ENCODE data around the gene USP15.
A peak's percentile ranks its signal among the peaks of the same experiment; 100 is the strongest.
"Not testable (repeated sequence)": the region's sequence is repeated elsewhere in the genome, so short reads cannot be mapped to it uniquely, and the experiment has no call there.

Gene USP15

DNA sequence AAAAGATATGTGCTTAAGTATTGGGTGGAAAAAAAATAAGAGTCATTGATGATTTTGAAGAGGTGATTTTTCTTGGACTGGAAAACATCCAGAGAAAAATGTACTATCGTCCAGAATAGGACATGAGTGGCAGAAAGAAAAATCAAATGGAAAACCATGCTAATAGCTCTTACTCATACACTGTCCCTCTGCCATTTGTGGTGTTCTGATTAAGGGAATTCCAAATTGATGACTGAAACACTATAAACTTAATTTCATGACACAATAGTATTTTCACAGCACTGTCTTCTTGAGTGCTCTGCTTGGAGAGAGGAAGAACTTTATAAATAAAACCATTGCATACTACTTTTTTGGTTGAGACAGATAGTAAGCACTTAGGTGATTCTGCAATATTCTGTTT, 72.4 kb downstream of the USP15 start:
- peaks cover 35% of the 10 kb centered on the region for H3K36me3 ChIP-seq
- H3K9me3 ChIP-seq: no peaks in the 10 kb centered on the region
- peaks cover 39 to 44% of the 10 kb centered on the region in 2 experiments for H3K4me1 ChIP-seq (ENCODE audit: control insufficient read depth in 1 of 2, insufficient read depth in 1 of 2, low read depth in 1 of 2, low read length in 1 of 2)
- TF ChIP-seq, protein P1, sequence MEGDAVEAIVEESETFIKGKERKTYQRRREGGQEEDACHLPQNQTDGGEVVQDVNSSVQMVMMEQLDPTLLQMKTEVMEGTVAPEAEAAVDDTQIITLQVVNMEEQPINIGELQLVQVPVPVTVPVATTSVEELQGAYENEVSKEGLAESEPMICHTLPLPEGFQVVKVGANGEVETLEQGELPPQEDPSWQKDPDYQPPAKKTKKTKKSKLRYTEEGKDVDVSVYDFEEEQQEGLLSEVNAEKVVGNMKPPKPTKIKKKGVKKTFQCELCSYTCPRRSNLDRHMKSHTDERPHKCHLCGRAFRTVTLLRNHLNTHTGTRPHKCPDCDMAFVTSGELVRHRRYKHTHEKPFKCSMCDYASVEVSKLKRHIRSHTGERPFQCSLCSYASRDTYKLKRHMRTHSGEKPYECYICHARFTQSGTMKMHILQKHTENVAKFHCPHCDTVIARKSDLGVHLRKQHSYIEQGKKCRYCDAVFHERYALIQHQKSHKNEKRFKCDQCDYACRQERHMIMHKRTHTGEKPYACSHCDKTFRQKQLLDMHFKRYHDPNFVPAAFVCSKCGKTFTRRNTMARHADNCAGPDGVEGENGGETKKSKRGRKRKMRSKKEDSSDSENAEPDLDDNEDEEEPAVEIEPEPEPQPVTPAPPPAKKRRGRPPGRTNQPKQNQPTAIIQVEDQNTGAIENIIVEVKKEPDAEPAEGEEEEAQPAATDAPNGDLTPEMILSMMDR (IDR thresholded peaks at IDR 0.05): no peak
- no peak overlapping the region for H3K4me3 ChIP-seq (ENCODE audit: low read depth in 1 of 2, low read length in 1 of 2)
- no peaks in the 10 kb centered on the region for H3K27me3 ChIP-seq
- no peak overlapping the region for H3K27ac ChIP-seq

DNA sequence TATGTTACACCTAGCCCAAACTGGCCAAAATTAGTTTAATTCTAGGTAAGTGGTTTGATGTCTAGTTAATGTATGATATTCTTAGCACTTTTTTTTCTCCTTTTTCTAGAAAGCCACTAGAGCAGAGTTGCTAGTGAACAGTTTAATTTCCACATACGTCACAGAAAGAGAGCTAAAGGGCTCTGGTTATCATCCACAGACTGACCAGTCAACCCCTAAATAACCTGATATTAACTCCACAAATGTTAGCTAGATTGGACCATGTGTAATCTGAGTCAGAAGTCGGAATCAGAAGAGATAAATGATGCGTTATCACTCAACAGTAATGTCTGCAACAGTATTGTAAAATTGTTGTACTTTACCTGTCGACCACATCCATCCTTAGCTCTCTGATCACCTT, 74.9 kb downstream of the USP15 start:
- no peaks in the 10 kb centered on the region for H3K27me3 ChIP-seq
- TF ChIP-seq, protein P1 (IDR thresholded peaks at IDR 0.05): no peak
- no peak overlapping the region for H3K4me3 ChIP-seq (ENCODE audit: low read depth in 1 of 2, low read length in 1 of 2)
- H3K27ac ChIP-seq: peak overlapping the region; percentile 71
- H3K9me3 ChIP-seq: no peaks in the 10 kb centered on the region
- peaks cover 27 to 31% of the 10 kb centered on the region in 2 experiments for H3K4me1 ChIP-seq (ENCODE audit: control insufficient read depth in 1 of 2, insufficient read depth in 1 of 2, low read depth in 1 of 2, low read length in 1 of 2)
- peaks cover 32% of the 10 kb centered on the region for H3K36me3 ChIP-seq

DNA sequence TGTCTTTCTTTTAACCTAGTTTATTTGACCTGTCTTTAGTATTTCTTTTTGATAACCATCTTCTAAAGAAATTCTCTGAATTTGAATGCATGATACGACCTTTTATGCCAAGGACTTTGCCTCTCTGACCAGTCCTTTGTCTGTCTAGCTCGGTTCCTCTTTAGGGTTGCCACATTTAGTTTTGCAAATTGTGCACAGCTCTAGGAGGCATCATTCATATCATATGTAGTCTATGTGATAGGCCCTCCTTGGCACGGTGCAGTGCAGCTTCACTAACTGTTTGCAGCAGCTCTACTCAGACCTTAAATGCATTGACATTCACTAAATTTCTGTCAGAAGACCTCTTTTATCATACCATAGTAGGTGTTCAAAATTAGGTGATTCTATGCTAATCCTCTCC, 75.6 kb downstream of the USP15 start:
- Histone ChIP-seq H3K4me1 (ENCODE audit: control insufficient read depth in 1 of 2, insufficient read depth in 1 of 2, low read depth in 1 of 2, low read length in 1 of 2) (peaks cover 27 to 31% of the 10 kb centered on the region in 2 experiments), H3K4me3 (ENCODE audit: low read depth in 1 of 2, low read length in 1 of 2) (no peak overlapping the region), H3K9me3 (no peaks in the 10 kb centered on the region), H3K27ac (peak overlapping the region; percentile 71), H3K36me3 (peaks cover 32% of the 10 kb centered on the region), H3K27me3 (no peaks in the 10 kb centered on the region)
- TF ChIP-seq, protein P1 (IDR thresholded peaks at IDR 0.05): no peak

DNA sequence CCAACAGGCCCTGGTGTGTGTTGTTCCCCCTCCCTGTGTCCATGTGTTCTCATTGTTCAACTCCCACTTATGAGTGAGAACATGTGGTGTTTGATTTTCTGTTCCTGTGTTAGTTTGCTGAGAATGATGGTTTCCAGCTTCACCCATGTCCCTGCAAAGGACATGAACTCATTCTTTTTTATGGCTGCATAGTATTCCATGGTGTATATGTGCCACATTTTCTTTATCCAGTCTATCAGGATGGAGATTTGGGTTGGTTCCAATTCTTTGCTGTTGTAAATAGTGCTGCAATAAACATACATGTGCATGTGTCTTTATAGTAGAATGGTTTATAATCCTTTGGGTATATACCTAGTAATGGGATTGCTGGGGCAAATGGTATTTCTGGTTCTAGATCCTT, 77.4 kb downstream of the USP15 start:
- H3K9me3 ChIP-seq; H3K27ac ChIP-seq; H3K4me3 ChIP-seq (ENCODE audit: low read depth in 1 of 2, low read length in 1 of 2); H3K27me3 ChIP-seq: not testable (repeated sequence)
- Histone ChIP-seq H3K36me3 (peaks cover 33% of the 10 kb centered on the region), H3K4me1 (ENCODE audit: control insufficient read depth in 1 of 2, insufficient read depth in 1 of 2, low read depth in 1 of 2, low read length in 1 of 2) (peaks cover 27 to 31% of the 10 kb centered on the region in 2 experiments)

DNA sequence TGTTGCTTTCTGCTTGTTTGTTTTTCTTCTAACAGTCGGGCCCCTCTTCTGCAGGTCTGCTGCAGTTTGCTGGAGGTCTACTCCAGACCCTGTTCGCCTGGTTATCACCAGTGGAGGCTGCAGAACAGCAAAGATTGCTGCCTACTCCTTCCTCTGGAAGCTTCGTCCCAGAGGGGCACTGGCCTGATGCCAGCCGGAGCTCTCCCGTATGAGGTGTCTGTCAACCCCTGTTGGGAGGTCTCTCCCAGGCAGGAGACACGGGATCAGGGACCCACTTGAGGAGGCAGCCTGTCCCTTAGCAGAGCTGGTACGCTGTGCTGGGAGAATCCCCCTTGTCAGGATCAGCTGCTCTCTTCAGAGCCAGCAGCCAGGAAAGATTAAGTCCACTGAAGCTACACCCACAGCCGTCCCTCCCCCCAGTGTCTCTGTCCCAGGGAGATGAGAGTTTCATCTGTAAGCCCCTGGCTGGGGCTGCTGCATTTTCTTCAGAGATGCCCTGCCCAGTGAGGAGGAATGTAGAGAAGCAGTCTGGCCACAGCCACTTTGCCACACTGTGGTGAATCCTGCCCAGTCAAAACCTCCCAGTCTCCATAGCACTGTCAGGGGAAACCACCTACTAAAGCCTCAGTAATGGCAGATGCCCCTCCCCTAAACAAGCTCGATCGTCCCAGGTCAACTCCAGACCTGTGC, 82.6 kb downstream of the USP15 start:
- H3K27ac ChIP-seq; H3K4me1 ChIP-seq (ENCODE audit: control insufficient read depth in 1 of 2, insufficient read depth in 1 of 2, low read depth in 1 of 2, low read length in 1 of 2): not testable (repeated sequence)

DNA sequence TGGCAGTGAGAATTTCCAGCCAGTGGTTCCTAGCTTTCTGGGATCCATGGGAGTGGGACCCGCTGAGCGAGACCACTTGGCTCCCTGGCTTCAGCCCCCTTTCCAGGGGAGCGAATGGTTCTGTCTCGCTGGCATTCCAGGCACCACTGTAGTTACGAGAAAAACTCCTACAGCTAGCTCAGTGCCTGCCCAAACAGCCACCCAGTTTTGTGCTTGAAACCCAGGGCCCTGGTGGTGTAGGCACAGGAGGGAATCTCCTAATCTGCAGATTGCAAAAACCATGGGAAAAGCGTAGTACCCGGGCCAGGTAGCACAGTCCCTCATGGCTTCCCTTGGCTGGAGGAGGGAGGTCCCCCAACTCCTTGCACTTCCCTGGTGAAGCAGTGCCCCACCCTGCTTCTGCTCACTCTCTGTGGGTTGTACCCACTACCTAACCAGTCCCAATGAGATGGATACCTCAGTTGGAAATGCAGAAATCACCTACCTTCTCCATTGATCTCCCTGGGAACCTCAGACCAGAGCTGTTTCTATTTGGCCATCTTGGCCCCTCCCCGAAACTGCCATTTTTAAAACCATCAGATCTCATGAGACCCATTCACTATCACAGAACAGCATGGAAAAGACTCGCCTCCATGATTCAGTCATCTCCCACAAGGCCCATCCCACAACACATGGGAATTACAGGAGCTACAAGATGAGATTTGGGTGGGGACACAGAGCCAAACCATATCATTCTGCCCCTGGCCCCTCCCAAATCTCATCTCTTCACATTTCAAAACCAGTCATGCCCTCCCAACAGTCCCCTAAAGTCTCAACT, 83.3 kb downstream of the USP15 start:
- H3K36me3 ChIP-seq: peaks cover 30% of the 10 kb centered on the region
- not testable (repeated sequence) for H3K27me3 ChIP-seq; H3K27ac ChIP-seq; H3K9me3 ChIP-seq; H3K4me3 ChIP-seq (ENCODE audit: low read depth in 1 of 2, low read length in 1 of 2); H3K4me1 ChIP-seq (ENCODE audit: control insufficient read depth in 1 of 2, insufficient read depth in 1 of 2, low read depth in 1 of 2, low read length in 1 of 2)

More for the DNA sequence above, 82.6 kb downstream of the USP15 start:
- not testable (repeated sequence) for H3K9me3 ChIP-seq; H3K27me3 ChIP-seq; H3K4me3 ChIP-seq (ENCODE audit: low read depth in 1 of 2, low read length in 1 of 2)
- peaks cover 32% of the 10 kb centered on the region for H3K36me3 ChIP-seq

DNA sequence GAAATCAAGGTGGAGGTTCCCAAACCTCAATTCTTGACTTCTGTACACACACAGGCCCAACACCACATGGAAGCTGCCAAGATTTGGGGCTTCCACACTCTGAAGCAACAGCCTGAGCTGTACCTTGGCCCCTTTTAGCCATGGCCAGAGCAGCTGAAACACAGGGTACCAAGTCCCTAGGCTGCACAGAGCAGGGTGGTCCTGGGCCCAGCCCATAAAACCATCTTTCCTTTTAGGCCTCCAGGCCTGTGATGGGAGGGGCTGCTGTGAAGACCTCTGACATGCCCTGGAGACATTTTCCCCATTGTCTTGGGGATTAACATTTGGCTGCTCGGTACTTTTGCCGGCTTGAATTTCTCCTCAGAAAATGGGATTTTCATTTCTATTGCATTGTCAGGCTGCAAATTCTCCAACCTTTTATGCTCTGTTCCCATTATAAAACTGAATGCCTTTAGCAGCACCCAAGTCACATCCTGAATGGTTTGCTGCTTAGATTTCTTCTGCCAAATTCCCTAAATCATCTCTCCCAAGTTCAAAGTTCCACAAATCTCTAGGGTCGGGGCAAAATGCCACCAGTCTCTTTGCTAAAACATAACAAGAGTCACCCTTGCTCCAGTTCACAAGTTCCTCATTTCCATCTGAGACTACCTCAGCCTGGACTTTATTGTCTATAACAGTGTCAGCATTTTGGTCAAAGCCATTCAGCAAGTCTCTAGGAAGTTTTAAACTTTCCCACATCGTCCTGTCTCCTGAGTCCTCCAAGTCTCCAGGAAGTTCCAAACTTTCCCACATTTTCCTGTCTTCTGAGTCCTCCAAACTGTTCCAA, 84.7 kb downstream of the USP15 start:
- not testable (repeated sequence) for H3K27me3 ChIP-seq; H3K4me3 ChIP-seq (ENCODE audit: low read depth in 1 of 2, low read length in 1 of 2); H3K4me1 ChIP-seq (ENCODE audit: control insufficient read depth in 1 of 2, insufficient read depth in 1 of 2, low read depth in 1 of 2, low read length in 1 of 2); H3K9me3 ChIP-seq
- Histone ChIP-seq H3K27ac (peak overlapping the region; percentile 41), H3K36me3 (peaks cover 38% of the 10 kb centered on the region)
